Measurements from ENCODE around the gene GLDC.

DNA sequence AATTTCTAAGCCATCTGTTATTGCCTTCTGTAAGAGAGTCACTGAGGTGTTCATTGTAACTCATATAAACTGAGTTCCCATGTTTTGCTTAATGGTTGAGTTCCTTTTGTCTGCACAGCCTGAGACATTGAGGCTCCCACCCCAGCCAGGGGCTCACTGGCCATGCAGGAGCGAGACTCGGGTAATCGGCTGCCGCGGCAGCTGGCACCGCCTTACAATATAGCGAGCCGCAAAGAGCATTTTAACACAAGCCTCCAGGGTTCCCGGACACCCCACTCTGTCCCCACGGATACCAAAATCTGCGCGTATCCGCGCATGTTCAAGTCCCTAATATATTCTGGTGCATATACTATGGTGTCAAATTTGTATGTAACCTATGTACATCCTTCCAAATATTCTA is 24.4 kb upstream of the GLDC start:
- TF ChIP-seq CTCF (IDR thresholded peaks at IDR 0.05) (no peak), POLR2A (IDR thresholded peaks at IDR 0.05) (no peak)

Data from body of pancreas (tissue), 4 donors.